Measurements from ENCODE around the gene OR52M1.
"Not testable (repeated sequence)": the region's sequence is repeated elsewhere in the genome, so short reads cannot be mapped to it uniquely, and the experiment has no call there.

The OR52M1 gene

GRCh38 chr11:4544891-4545290 is at the start of gene OR52M1:
OR52M1 (plus strand) TSS chr11:4545191; CDS start chr11:4545191, 0 bp downstream.
- no peak for DNase-seq (ENCODE audit: low spot score)

DNA sequence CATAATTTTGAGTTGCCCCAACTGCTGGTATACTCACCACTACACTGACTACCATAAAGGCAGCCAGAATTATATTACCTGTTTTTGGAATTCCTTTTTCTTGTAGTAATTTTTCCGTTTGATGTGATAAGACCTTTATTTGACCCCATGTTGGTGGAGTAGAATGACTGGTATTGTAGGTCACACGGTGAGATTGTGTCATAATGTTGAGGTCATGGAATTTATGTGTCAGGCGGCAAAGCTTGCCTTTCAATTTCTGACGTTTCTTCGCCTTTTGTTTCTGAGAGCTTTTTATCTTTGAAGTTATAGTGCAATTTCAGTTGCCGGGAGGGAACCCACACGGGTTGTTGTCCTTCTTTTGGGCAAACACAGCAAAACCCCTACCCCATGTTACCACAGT is 49.5 kb upstream of the OR52M1 start:
- no peak for DNase-seq (ENCODE audit: low spot score)

GRCh38 chr11:4495986-4496385 is 49.0 kb upstream of the OR52M1 start:
- DNase-seq (ENCODE audit: low spot score), result no peak

DNA sequence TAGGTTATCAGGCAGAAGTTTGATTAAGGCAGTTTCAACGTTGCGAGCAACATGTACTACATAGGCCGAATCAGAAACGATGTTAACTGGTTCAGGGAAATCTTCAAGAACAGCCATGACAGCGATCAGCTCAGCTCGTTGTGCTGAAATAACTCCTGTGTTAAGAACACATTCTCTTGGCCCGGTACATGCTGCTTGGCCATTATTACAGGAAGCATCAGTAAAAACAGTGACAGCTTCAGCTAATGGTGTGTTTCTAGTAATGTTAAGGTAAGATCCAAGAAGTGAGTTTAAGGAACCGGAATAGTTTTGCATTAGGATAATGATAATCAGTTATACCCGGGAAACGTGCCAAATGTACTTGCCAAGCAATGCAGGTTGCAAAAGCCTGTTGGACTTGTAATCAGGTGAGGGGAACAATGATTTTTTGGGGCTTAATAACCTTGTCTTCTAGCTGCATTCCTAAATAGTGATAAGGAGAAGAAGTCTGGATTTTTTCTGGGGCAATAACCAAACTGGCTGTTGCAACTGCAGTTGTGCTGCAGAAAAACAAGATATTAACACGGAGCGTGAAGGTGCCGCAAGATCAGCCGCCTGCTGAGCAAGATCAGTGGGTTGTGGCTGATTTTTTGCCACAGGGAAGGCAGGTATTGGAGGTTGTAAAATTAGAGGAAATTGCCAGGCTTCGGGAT is 48.3 kb upstream of the OR52M1 start:
- DNase-seq (ENCODE audit: low spot score), result no peak

DNA sequence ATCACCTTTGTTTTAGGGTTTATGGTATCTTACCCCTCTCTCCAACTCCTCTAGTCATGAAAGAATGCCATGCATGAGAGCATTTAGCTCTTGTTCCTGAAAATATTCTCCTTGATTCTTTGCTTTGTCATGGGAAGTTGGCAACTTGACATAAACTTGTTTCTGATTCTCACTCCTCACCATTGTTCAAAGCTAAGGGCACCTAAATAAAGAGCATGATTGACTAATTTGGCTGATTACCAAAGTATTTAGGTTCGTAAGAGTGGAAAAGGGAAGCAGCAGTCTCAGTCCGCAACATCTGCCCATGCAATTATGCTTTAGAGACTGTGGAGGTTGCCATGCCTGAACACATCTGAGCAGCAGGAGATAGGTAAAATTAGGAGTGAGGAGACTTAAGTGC is 36.1 kb upstream of the OR52M1 start:
- DNase-seq (ENCODE audit: low spot score), result no peak

DNA sequence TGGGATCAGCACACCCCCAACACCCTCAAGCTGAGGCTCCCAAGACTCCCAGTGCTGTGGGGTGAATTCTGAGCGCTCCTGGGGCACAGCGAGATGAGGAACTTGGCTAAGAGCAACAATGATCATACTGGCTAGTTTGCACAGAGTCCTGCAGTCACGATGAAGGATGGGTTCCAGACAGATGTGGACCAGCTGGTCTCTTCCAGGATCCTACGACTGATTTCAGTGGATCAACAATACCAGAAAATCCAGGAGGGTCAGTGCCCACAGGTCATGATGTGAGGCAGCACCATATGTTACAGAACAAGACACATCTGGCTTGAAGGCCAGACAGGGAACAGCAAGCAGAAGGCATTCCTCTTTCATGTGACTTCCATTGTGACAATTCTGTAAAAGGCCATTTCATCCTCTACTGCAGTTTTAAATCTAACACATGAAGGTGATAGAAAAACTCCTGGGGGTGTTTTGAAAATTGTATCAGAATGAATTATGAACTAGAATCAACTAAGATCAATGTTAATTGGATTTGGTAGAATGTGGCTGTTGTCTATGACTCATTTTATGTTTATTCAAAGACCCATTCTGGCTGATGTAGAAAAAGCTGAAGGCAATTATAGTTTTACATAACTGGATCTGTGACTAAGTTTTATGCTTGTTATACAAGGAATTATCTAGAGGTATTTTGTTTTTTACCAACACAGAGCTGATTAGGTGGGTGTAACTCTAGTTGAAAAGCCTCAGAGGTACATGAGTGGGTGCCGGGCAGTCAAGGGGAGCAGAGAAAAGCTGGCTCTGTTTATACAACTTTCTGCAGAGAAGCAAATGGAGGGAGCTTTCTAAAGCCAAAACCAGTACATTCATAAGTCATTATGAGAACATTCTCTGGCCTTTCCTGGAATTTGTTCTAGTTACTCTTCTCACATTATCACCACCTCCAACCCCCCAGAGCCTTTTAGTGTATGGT is 33.4 kb upstream of the OR52M1 start:
- DNase-seq (ENCODE audit: low spot score), result no peak

GRCh38 chr11:4514196-4514595 is 30.8 kb upstream of the OR52M1 start:
- no peak for DNase-seq (ENCODE audit: low spot score)

DNA sequence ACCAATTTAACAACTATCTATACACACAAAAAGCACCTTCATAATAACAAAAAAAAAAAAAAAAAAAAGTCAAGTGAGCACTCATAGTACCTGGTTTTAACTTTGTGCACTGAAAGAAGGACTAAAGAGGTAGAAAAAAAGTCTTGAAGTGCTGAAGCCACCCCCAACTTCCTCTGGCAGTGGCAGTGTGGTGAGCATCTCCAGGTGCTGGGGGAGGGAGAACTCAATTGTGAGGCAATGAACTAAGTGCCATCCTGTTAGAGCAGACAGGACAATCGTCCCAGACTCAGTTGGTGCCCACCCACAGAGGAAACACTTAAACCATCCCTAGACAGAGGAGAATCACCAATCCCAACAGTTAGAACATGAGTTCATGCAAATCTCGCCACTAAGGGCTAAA is 22.7 kb upstream of the OR52M1 start:
- no peak for DNase-seq (ENCODE audit: low spot score)

GRCh38 chr11:4522752-4523151 is 22.2 kb upstream of the OR52M1 start:
- no peak for DNase-seq (ENCODE audit: low spot score)

GRCh38 chr11:4523666-4524065 is 21.3 kb upstream of the OR52M1 start:
- no peak for DNase-seq (ENCODE audit: low spot score)

DNA sequence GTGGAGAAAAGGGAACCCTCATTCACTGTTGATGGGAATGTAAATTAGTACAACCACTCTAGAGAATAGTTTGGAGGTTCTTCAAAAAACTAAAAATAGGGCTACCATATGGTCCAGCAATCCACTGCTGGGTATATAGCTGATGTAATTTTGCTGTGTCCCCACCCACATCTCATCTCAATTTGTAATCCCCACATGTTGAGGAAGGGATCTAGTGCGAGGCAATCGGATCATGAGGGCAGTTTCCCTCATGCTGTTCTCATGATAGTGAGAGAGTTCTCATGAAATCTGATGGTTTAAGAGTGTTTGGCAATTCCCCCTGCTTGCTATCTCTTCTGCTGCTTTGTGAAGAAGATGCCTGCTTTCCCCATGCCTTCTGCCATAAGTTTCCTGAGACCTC is 17.1 kb upstream of the OR52M1 start:
- DNase-seq (ENCODE audit: low spot score), result no peak

- DNase-seq (ENCODE audit: low spot score), result not testable (repeated sequence)
These were observed 13.3 kb upstream of the OR52M1 start for GRCh38 chr11:4531686-4532085.

DNA sequence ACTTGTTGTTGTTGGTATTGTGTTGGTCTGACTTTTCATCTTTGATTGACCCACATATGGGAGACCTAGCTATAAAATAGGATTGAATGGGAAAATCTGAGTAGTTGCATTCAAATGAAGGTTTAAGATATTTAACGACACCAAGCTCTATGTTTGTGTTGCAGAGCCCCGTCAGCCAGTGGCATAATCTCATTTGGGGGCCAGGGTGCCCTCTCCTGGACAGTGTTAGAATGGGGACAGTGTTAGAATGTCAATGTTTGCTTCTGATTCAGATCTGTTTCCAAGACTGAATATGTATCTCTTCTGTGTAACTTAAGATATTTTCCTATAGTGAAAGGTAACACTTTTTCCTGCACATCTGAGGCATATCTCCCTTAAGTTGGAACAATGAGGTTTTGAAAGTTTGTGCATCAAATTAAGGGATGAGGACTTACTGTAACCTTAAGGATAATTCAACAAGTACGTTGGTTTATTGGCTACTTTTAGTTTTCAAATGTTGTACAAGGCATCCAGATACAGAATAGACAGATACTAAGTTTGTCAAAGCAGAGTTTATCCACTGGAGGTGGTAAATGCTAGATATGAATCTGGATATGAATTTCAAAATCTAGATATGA is 5.3 kb upstream of the OR52M1 start:
- DNase-seq (ENCODE audit: low spot score), result peak; percentile 22

DNA sequence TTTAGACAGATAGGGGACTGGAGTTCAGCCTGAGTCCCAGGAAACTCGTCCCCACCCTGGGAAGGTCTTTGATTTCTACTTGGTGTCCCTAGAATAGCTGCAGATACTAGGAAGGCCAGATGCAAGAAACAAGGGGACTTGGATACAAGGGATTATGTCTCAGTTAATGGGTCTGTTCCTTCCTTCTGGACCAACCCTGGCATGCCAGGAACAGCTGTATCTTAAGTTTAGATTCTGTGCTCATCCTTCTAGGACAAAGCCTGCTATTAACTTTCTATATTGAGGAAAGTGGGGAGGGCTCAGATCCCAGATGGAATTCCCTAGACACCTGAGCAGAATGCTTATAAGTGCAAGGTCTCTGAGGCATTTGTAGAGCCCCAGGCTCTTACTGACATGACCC is 3.9 kb upstream of the OR52M1 start:
- no peak for DNase-seq (ENCODE audit: low spot score)

GRCh38 chr11:4543561-4543960 is 1.4 kb upstream of the OR52M1 start:
- no peak for DNase-seq (ENCODE audit: low spot score)

DNA sequence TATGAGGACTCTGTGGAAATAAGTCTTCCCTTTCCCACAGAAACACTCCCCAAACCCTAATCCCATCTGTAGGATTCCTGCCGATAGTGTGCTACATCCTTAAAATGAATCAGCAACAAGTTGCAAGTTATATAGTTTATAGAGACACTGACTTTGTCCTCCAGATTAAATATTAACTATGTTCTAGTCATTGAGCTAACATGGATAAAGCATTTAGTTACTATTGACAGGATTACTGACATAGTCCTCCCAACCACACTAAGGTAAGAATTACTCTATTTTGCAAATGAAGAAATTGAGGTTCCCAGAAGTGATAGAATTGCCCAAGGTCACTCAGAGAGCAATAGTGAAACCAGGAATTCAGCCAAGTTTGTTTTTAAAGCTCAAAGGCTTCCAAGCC is 1.9 kb downstream of the OR52M1 start:
- no peak for DNase-seq (ENCODE audit: low spot score)

DNA sequence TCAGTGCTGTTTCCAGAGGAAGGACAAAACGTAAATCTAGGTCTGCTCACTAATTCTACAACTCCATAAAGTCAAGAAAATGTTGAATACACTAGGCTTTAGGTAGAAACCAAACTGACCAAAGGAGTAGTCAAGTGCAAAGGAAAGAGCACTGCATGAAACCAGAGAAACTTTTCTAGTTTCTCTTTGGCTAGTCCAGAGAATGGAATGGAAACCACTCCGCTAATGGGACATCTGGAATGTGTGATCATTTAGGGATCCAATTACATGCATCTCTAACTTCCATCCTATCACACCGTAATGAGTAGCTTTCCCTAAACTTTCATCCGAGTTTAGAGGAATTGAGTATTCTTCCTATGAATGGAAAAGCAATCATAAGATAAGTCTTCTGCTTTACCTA is 2.4 kb downstream of the OR52M1 start:
- no peak for DNase-seq (ENCODE audit: low spot score)

DNA sequence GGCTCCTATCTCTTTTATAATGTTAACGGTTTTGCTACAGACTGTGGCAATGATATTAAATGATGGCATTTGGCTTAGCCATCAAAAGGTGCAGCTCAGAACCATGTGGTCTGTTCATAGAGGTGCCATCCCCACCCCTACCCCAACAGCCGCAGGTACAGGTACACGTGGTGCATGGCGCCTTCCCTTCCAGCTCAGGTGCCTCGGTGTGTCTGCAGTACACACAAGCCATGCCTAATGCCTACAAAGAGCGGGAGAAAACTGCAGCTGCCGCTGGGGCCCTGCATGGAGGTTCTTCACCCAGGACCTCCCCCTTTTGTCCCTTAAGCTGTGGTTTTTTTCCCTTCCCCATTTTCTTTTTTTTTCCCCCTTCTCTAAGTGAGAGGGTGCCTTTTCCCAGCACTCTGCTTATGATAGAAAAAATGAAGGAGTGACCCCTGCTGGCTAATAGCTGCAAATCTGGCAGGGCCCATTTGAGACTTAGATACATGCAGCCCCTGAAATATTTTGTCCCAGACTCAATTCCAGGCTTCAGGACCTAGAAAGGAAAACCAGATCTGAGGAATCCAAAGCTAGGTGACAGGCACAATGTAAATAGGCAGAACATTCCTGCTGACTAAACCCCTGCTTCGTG is 6.5 kb downstream of the OR52M1 start:
- DNase-seq (ENCODE audit: low spot score), result no peak

GRCh38 chr11:4559527-4560440 is 14.8 kb downstream of the OR52M1 start:
- no peak for DNase-seq (ENCODE audit: low spot score)

- DNase-seq (ENCODE audit: low spot score), result no peak
These were observed 15.5 kb downstream of the OR52M1 start for GRCh38 chr11:4560467-4560866.

- no peak for DNase-seq (ENCODE audit: low spot score)
These were observed 20.4 kb downstream of the OR52M1 start for GRCh38 chr11:4565371-4565770.

Data from HuH-7.5 (cell line).